HG02885 (cell line): ENCODE results near the gene SMIM1.
"Not testable (repeated sequence)": the region's sequence is repeated elsewhere in the genome, so short reads cannot be mapped to it uniquely, and the experiment has no call there.

Experiments
- ATAC-seq: cut with Tn5 transposase; IDR thresholded peaks from one replicate; pipeline ENCODE4 v1.9.1; 2021; ENCODE audit warnings: mild to moderate bottlenecking; ENCODE audit not compliant: unreplicated experiment, poor library complexity

The SMIM1 gene

DNA sequence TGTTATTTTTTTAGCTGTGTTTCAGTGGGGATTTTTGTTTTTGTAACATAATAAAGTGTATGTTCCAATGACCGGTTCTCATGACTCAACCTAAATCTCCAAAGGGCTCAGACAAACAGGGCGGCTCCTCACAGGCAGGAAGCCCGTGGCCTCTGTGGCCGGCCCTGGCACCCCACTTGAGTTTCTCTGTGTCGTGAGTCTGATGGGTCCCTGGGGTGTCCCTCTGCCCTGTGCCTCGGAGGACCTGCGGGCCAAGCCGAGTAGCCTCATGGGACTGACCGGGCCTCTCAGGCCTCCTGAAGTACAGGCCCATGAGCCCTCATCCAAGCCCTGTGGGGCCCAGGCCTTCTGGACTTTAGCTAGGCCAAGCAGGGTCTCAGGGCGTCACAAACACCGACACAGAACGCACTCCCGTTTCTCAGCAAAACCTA, 36.4 kb upstream of the SMIM1 start:
- ATAC-seq: no peak

- no peak for ATAC-seq
These were observed 35.8 kb upstream of the SMIM1 start for GRCh38 chr1:3736708-3737107.

- ATAC-seq: no peak
These were observed 33.6 kb upstream of the SMIM1 start for GRCh38 chr1:3738943-3739342.

DNA sequence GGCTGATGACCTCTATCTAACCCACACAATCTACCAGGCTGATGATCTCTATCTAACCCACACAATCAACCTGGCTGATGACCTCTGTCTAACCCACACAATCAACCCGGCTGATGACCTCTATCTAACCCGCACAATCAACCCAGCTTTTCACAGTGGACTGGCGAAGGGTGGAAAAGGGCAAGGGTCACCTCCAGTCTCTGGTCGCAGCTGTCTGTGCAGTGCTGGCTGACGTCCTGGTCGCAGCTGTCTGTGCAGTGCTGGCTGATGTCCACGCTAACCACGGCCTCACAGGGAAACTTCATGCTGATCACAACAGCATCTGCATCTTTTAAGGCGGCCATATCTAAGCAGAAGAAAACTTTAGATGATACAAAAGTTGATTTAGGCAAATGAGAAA, 32.5 kb upstream of the SMIM1 start:
- no peak for ATAC-seq

DNA sequence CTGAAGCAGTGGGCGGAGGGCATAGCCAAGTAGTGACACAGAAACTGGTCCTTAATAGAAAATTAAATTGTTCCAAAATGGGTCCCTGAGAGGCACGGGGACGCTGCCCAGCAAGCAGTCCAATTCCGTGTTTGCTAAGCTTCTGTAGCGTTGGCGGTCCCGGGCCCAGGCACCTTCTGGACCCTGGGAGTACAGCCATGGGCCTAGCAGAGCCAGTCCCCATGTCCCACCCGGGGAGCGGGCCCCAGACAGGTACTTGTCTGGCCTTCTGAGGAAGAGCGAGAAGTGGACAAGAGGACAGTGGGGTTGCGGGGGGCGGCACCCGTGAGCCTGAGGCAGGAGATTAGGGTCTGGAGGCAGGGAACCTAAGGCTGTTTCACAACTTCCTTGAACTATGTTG, 31.8 kb upstream of the SMIM1 start:
- ATAC-seq: no peak

GRCh38 chr1:3741566-3742438, 30.7 kb upstream of the SMIM1 start:
- no peak for ATAC-seq

DNA sequence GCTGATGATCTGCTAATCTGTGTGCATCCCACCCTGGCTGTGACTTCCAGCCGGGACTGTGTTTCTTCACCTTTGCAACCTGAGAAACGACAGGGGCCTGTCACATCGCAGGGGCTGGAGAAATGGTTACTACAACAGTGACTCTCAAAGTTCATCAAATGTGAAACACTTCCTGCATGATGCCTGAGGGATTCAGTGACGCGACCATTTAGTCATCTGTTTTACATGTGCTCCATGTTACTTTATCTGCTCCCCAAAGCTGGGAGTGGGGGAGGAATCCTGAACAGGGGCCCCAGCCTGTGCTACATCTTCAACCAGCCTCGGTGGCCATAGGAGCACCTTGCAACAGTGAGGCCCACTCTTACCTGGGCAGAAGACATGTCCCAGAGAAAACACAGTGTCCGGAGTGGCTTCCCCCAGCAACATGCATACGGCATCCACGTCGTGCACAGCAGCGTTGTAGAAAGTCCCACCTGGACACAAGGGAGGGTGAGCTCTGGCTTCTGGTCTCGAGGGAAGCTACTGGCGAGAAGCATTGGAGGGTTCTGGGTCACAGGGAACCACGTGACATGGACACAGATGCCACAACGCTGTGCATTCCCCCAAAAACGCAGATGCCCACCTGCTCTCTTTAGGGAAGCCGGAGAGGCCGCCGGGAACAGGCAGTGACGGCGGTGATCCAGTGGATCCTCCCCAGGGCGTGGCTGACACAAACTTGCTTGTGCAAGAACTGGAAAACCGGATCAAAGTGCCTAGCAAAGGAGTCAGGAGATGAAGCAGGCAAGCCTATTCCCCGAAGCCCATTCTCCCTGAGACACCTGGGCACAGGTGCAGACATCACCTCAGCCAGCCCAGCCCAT, 29.9 kb upstream of the SMIM1 start:
- no peak for ATAC-seq

GRCh38 chr1:3743421-3743820, 29.1 kb upstream of the SMIM1 start:
- ATAC-seq: no peak

DNA sequence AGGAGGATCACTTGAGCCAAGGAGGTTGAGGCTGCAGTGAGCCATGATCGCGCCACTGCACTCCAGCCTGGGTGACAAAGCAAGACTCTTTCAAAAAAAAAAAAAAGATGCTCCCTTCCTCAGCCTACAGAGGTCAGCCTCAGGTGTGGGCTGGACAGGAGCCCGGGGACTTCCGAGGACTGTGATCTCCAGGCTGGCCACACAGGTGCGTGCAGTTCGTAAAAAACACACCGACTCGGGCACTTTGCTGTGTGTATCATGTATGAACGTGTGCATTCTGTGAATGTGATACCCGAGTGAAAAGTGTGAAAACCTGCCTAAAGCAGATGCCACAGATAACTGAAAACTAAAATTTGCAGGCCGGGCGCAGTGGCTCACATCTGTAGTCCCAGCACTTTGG, 28.7 kb upstream of the SMIM1 start:
- ATAC-seq: no peak

DNA sequence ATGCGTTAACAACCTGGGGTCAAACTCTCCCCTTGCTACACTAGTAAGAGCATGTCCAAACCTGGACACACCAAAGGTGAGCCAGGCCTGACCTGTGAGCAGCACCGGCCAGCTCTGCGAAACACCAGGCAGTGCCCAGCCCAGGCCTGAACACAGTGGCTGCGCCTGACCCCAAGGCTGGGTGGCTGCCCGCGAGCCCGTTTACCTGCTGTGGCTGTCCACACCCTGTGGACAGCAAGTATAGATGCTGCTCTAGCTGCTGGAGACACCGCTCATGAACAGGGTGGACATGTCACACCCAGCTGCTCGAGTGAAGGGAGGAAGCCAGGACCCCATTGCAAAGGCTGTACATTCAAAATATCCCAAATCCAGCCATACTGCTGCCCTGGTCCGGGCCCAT, 27.9 kb upstream of the SMIM1 start:
- ATAC-seq: no peak

DNA sequence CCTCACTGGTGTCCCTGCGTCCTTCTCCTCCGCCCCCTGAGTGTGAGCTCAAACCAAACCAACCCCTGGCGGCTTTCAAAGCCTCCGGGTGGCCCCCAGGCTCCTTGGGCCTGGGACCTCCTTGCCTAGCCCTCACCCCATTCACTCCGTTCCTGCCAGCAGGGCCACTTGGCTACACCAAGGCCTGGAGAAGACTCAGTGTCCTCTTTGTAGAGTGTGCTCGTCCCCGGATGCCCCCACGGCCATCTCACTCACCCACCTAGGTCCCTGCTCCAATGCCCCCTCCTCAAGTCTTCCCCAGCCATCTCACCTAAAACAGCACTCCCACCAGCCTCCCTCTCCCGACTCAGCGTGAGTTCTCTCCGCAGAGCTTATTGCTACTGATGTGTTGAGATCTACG, 27.5 kb upstream of the SMIM1 start:
- no peak for ATAC-seq

GRCh38 chr1:3745590-3746381, 26.8 kb upstream of the SMIM1 start:
- no peak for ATAC-seq

DNA sequence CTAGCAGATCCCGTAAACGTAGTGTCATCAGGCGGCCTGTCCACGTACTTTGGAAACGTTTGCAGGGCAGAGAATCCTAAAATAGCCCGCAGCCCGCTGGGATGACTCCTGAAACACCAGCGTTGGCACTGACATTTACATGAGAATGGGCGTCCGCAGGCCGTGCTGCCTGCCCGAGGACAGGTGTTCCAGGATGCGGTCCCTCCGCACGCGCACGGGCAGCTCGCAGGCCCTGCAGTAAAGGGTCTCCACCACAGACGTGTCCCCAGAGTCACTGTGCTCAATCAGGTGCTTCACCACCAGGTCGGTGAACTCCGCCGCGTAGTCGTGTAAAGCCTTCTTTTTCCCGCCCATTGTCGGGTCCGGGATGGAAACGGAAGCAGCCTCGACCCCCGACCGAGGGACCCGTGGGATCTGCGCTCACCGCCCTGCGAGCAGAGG, 26.1 kb upstream of the SMIM1 start:
- ATAC-seq: no peak

DNA sequence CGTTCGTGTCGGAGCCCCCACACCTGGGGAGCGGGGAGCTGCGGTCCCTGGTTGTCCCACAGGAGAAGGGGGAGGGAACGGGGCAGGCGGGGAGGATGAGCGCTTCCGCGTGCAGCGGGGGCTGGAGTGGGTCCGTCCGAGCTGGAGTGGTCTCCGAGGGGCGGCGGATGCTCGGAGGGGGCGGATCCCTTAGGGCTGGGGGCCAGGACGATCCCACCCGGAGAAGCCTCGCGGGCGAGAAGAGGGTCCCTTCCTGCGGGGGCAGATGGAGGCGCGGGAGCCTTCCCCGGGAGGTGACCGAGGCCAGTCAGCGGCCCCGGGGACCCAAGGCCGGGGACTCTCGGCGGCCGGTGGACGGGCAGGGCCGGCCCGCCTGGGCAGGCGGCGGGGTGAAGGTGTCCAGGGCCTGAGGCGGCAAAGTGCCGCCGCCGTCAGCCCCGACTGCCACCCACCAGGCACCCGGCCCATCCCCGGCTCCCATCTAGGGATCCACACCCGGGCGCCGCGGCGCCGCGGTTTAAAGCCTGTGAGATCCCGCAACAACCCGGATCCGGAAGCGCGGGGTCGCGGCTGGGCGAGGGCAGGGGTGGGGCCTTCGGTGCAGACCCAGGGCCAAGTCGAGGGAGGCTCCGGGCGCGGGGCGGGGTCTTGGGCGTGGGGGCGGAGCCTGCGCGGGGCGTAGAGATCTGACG, 25.6 kb upstream of the SMIM1 start:
- ATAC-seq: peak; percentile 79

GRCh38 chr1:3747522-3747848, 25.1 kb upstream of the SMIM1 start:
- no peak for ATAC-seq

GRCh38 chr1:3747903-3748302, 24.6 kb upstream of the SMIM1 start:
- ATAC-seq: no peak

DNA sequence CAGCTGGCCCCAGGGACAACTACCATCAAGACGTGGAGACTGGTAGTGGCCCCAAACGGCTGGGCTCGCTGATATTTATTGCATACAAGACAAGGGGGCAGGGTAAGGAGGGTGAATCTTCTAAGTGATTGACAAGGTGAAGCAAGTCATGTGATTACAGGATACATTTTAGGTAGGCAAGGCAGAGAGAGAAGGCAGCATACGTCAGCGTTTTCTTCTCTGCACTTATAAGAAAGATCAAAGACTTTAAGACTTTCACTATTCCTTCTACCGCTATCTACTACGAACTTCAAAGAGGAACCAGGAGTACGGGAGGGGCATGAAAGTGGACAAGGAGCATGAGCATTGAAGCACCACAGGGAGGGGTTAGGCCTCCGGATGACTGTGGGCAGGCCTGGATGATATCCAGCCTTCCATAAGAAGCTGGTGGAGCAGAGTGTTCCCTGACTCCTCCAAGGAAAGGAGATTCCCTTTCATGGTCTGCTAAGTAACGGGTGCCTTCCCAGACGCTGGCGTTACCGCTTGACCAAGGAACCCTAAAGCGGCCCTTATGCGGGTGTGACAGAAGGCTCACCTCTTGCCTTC, 24.1 kb upstream of the SMIM1 start:
- not testable (repeated sequence) for ATAC-seq

GRCh38 chr1:3749512-3749911, 23.0 kb upstream of the SMIM1 start:
- no peak for ATAC-seq

GRCh38 chr1:3750741-3751140, 21.8 kb upstream of the SMIM1 start:
- ATAC-seq: no peak
